ENCODE measurements around the gene CASP3.

CASP3 gene

GRCh38 chr4:184688447-184688846 is 39.2 kb upstream of the CASP3 start:
- in situ Hi-C loops (cut with MboI; ENCODE audit: low pct_unique_long_range_greater_than_20kb, low sequenced_read_pairs, unreplicated experiment) = no loop called here
- DNase-seq (ENCODE audit: low spot score) = no peak
- TF ChIP-seq, protein P1, sequence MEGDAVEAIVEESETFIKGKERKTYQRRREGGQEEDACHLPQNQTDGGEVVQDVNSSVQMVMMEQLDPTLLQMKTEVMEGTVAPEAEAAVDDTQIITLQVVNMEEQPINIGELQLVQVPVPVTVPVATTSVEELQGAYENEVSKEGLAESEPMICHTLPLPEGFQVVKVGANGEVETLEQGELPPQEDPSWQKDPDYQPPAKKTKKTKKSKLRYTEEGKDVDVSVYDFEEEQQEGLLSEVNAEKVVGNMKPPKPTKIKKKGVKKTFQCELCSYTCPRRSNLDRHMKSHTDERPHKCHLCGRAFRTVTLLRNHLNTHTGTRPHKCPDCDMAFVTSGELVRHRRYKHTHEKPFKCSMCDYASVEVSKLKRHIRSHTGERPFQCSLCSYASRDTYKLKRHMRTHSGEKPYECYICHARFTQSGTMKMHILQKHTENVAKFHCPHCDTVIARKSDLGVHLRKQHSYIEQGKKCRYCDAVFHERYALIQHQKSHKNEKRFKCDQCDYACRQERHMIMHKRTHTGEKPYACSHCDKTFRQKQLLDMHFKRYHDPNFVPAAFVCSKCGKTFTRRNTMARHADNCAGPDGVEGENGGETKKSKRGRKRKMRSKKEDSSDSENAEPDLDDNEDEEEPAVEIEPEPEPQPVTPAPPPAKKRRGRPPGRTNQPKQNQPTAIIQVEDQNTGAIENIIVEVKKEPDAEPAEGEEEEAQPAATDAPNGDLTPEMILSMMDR (IDR thresholded peaks at IDR 0.05; ENCODE audit: extremely low read depth, insufficient read depth, missing control alignments) = no peak

DNA sequence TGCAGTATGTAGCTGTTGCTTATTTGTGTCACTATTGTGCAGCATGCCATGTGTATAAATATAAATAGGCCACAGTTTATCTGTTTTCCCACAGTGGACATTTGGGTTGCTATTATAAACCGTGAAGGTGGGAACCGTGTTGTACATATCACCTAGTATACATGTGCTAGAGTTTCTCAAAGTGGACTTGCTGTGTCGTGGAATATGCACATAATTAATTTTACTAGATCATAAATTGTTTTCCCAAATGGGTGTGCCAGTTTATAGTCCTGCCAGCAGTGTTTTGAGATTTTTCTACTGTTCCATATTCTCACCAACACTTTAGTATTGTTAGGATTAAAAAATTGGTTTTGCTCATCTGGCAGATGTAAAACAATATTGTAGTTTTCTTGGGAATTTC is 38.8 kb upstream of the CASP3 start:
- in situ Hi-C loops (cut with MboI; ENCODE audit: low pct_unique_long_range_greater_than_20kb, low sequenced_read_pairs, unreplicated experiment) = no loop called here
- TF ChIP-seq, protein P1 (IDR thresholded peaks at IDR 0.05; ENCODE audit: extremely low read depth, insufficient read depth, missing control alignments) = no peak
- no peak for DNase-seq (ENCODE audit: low spot score)

DNA sequence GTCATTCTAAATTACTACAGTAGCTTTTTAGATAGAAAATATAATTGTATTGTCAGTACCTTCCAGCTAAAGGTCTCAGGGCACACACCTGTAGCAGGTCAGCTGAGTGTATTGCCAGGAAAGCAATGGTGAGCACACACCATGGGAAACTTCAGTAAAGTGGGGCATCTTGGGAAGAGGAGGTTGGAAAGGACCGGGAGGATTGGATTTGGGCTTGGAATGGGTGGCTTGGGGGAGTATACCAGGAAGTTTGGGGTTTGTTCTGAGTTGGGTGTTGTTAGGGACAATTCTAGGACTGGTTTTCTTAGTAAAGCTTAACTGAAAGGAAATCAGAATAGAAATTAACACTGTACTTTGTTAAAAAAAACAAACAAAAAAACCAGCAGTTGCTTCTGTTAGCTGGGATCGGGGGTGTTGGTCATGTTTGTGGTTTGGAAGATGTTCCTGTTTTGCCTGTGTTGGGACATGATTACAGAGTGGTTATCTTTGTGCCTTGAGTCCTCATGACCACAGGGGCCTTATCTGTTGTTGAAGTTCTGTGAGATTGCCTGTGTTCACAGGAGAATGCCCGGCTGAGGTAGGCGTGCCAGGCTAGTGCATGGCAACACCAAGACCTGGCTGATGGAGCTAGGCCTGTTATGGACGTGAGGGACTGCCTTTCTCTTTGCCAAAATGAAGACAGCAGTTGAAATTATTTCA is 35.4 kb upstream of the CASP3 start:
- in situ Hi-C loops (cut with MboI; ENCODE audit: low pct_unique_long_range_greater_than_20kb, low sequenced_read_pairs, unreplicated experiment) = no loop called here
- DNase-seq (ENCODE audit: low spot score) = no peak
- TF ChIP-seq, protein P1 (IDR thresholded peaks at IDR 0.05; ENCODE audit: extremely low read depth, insufficient read depth, missing control alignments) = no peak

DNA sequence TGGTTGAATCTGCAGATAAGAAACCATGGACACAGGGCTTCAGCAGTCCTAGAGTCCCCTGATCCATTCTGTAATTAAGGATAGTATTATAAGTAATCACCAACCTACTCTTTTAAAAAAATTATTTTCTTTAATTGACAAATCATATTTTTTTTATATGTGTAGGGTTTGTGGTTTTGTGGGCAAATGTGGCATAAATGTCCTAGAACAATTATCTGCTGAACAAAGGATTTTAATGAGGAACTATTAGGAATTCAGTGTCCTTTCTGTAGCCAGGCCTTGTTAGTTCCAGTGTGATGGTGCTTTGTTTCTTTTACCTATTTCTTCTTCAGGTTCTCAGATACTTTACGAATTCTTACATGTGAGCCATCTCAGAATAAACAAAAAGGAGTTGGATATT is 32.7 kb upstream of the CASP3 start:
- in situ Hi-C loops (cut with MboI; ENCODE audit: low pct_unique_long_range_greater_than_20kb, low sequenced_read_pairs, unreplicated experiment) = no loop called here
- no peak for DNase-seq (ENCODE audit: low spot score)
- TF ChIP-seq, protein P1 (IDR thresholded peaks at IDR 0.05; ENCODE audit: extremely low read depth, insufficient read depth, missing control alignments) = no peak

DNA sequence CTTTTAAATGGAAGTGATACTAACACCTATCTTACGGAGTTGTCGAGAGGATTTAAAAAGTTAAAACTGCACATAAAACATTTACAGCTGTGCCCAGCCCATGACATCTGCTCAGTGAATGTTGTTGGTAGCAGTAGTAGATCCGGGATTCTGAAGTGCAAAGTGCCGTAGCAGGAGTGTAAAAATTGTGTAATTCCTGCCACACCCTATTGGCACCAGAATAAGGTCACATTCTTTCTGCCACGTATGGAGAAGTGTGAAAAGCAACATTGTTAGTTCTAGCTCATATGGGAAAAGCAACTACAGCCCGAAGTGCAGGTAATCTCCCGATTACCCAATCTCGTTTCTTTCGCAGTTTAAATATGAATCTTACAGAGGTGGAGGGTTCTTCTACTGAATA is 31.5 kb upstream of the CASP3 start:
- TF ChIP-seq, protein P1 (IDR thresholded peaks at IDR 0.05; ENCODE audit: extremely low read depth, insufficient read depth, missing control alignments) = no peak
- in situ Hi-C loops (cut with MboI; ENCODE audit: low pct_unique_long_range_greater_than_20kb, low sequenced_read_pairs, unreplicated experiment) = no loop called here
- no peak for DNase-seq (ENCODE audit: low spot score)

DNA sequence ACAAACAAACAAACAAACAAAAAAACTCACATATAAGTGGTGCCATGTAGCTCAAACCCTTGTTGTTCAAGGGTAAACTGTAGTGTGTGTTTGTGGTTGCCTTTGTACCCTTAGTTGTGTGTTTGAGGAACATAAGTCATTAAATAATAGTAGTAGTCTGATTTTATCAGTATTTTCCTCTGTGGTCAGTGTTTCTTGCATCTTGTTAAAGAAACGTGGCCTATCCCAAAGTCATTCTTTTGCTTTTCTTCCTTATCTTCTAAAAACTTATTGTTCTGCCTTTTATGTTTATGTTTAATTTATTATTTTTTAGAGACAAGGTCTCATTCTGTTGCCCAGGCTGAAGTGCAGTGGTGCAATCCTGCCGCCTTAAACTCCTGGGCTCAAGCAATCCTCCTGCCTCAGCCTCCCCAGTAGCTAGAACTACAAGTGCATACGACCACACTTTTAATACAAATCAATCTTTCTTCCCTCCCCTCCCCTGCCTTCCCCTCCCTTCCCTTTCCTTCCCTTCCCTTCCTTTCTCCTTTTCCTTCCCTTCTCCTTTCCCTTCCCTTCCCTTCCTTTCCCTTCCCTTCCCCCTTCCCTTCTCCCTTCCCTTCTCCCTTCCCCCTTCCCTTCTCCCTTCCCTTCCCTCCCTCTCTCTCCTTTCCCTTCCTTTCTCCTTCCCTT is 26.7 kb upstream of the CASP3 start:
- TF ChIP-seq, protein P1 (IDR thresholded peaks at IDR 0.05; ENCODE audit: extremely low read depth, insufficient read depth, missing control alignments) = no peak
- in situ Hi-C loops (cut with MboI; ENCODE audit: low pct_unique_long_range_greater_than_20kb, low sequenced_read_pairs, unreplicated experiment) = no loop called here
- DNase-seq (ENCODE audit: low spot score) = no peak

Data from GM13977 (cell line).